Endothelial cell of umbilical vein (primary cell): ENCODE data around the gene CDC42EP3. TPM values are rescaled to one million over a fixed set of nuclear protein-coding genes. Genes with fewer than 3 reads are reported as not detected.

Experiments
- BruUV-seq: library from RNA; stranded (reverse); fragments of 400-500 nt; replicated peaks from 2 replicates; lab custom pipeline; 2021; lab: Mats Ljungman, UMichigan
- CTCF ChIA-PET: fragments of 300-600, 350-600 bp; sonication (Branson Sonifier 250); formaldehyde crosslinking; loops from one replicate; lab custom pipeline; 2021; ENCODE audit warnings: antibody characterized with exemption, inconsistent platforms; lab: Charles Lee
- POLR2A ChIA-PET: fragments of 300-600, 350-600 bp; sonication (Branson Sonifier 250); formaldehyde crosslinking; loops from one replicate; lab custom pipeline; 2021; ENCODE audit warnings: antibody characterized with exemption, inconsistent platforms; lab: Charles Lee
- DNase-seq: peaks from one replicate; pipeline ENCODE4 v3.0.0-alpha.2; 2011; ENCODE audit warnings: low read depth, low spot score
- FAIRE-seq: peaks from 2 replicates; lab custom pipeline; 2011; peaks lifted over from hg19 to GRCh38; lab: Jason Lieb, UNC
- H2AFZ ChIP-seq: 2 replicates; pipeline ENCODE4 v1.6.0; 2012; ENCODE audit warnings: low read depth, low read length, control low read depth, inconsistent platforms
- H3K27ac ChIP-seq: 2 replicates; pipeline ENCODE4 v1.5.1; 2011; ENCODE audit warnings: low read depth, mild to moderate bottlenecking, control low read depth, low read length, moderate library complexity; ENCODE audit not compliant: insufficient read depth
- H3K27me3 ChIP-seq, 2 experiments: 2 replicates each; pipeline versions ENCODE4 v1.6.0 to v1.6.1; 2011; ENCODE audit warnings: low read length in 2 of 2, mixed read lengths in 1 of 2; ENCODE audit not compliant: control insufficient read depth in 2 of 2, insufficient read depth in 2 of 2
- H3K36me3 ChIP-seq, 2 experiments: 2 replicates in 1 of 2; 3 replicates in 1 of 2; pipeline ENCODE4 v1.5.1; 2011; ENCODE audit warnings: low read length in 2 of 2, mild to moderate bottlenecking in 1 of 2, moderate library complexity in 1 of 2; ENCODE audit not compliant: control insufficient read depth in 2 of 2, insufficient read depth in 2 of 2; ENCODE audit errors: extremely low read depth in 1 of 2
- H3K4me1 ChIP-seq: 3 replicates; pipeline ENCODE4 v1.5.1; 2011; ENCODE audit warnings: mild to moderate bottlenecking, low read length; ENCODE audit not compliant: control insufficient read depth, insufficient read depth; ENCODE audit errors: extremely low read depth
- H3K4me2 ChIP-seq: 2 replicates; pipeline ENCODE4 v1.6.1; 2011; ENCODE audit warnings: low read length, control low read depth, mixed read lengths; ENCODE audit not compliant: insufficient read depth
- H3K4me3 ChIP-seq, 3 experiments: fragments of 200-600 bp in 1 of 3; sonication (generic), shearing (Covaris generic) in 1 of 3; replicated peaks in 1 of 3; 2 replicates each; pipeline ENCODE4 v1.5.1; 2011 to 2016; ENCODE audit warnings: control low read depth in 3 of 3, low read length in 3 of 3, mild to moderate bottlenecking in 2 of 3, inconsistent platforms in 1 of 3, low read depth in 1 of 3, moderate library complexity in 1 of 3; ENCODE audit not compliant: insufficient read depth in 1 of 3
- H3K79me2 ChIP-seq: 2 replicates; pipeline ENCODE4 v1.6.0; 2012; ENCODE audit warnings: low read length, inconsistent platforms; ENCODE audit not compliant: control insufficient read depth, insufficient read depth
- H3K9ac ChIP-seq: replicated peaks from 2 replicates; pipeline ENCODE3; 2011; ENCODE audit warnings: low read length, control low read depth; ENCODE audit not compliant: insufficient read depth; ENCODE audit errors: extremely low read depth
- H3K9me1 ChIP-seq: replicated peaks from 3 replicates; pipeline ENCODE4 v1.6.0; 2011; ENCODE audit warnings: mild to moderate bottlenecking, low read length; ENCODE audit not compliant: control insufficient read depth, insufficient read depth; ENCODE audit errors: extremely low read depth
- H3K9me3 ChIP-seq: replicated peaks from 2 replicates; pipeline ENCODE4 v1.5.1; 2012; ENCODE audit warnings: low read length, inconsistent platforms; ENCODE audit not compliant: control insufficient read depth, insufficient read depth
- H4K20me1 ChIP-seq: replicated peaks from 2 replicates; pipeline ENCODE3; 2011; ENCODE audit warnings: mild to moderate bottlenecking, low read length; ENCODE audit not compliant: control insufficient read depth, insufficient read depth; ENCODE audit errors: extremely low read depth
- CTCF ChIP-seq, 2 donors: IDR thresholded peaks; 1 replicate in 1 of 2; 2 replicates in 1 of 2; pipeline ENCODE4 v1.5.1; 2011; ENCODE audit warnings: low read length in 2 of 2, mild to moderate bottlenecking in 2 of 2, moderate library complexity in 2 of 2, control low read depth in 1 of 2, inconsistent platforms in 1 of 2, low read depth in 1 of 2; ENCODE audit not compliant: insufficient read depth in 1 of 2; ENCODE audit errors: extremely low read depth in 1 of 2
- EZH2 ChIP-seq: IDR thresholded peaks from 2 replicates; pipeline ENCODE4 v1.6.1; 2012; ENCODE audit warnings: borderline replicate concordance, low read depth, mild to moderate bottlenecking, moderate library complexity, low read length, inconsistent platforms; ENCODE audit not compliant: severe bottlenecking
- FOS ChIP-seq: IDR thresholded peaks from 2 replicates; pipeline ENCODE4 v1.6.1; 2011; ENCODE audit warnings: mild to moderate bottlenecking, low read length, moderate library complexity, borderline replicate concordance; ENCODE audit not compliant: insufficient read depth
- GATA2 ChIP-seq: IDR thresholded peaks from 2 replicates; pipeline ENCODE4 v1.7.0; 2011; ENCODE audit warnings: low read depth, mild to moderate bottlenecking, moderate library complexity, mixed read lengths, low read length; ENCODE audit not compliant: insufficient read length, insufficient read depth
- JUN ChIP-seq: IDR thresholded peaks from 2 replicates; pipeline ENCODE4 v1.6.1; 2011; ENCODE audit warnings: borderline replicate concordance, low read depth; ENCODE audit not compliant: insufficient read length, insufficient read depth
- MYC ChIP-seq: IDR thresholded peaks from one replicate; pipeline ENCODE4 v1.6.1; 2011; ENCODE audit warnings: mild to moderate bottlenecking, low read depth, low read length
- POLR2A ChIP-seq: IDR thresholded peaks from 2 replicates; pipeline ENCODE4 v1.6.1; 2012; ENCODE audit warnings: low read depth, mild to moderate bottlenecking, control low read depth, low read length
- dilution Hi-C: fragments of 300-500 bp; cut with MboI; formaldehyde crosslinking; loops from one replicate; pipeline ENCODE4 v1.15.0; 2019; ENCODE audit warnings: low sequenced_read_pairs; ENCODE audit not compliant: extremely low pct_ligation_motif_present
- intact Hi-C: fragments of 100-400 bp; cut with micrococcal nuclease; formaldehyde crosslinking; loops from one replicate; pipeline ENCODE4 v1.10.0; 2022
- polyA plus RNA-seq, 4 experiments: library from polyadenylated mRNA; depleted of rRNA in 3 of 4; stranded (reverse) in 3 of 4; unstranded in 1 of 4; fragments of >200 nt; gene quantifications; 2 replicates each; pipeline versions ENCODE4 v1.2.1 to v1.2.3, GENCODE V29; 2011 to 2012; ENCODE audit warnings: missing spikeins in 1 of 4
- total RNA-seq: library from RNA; stranded (reverse); gene quantifications from 2 replicates; pipeline ENCODE4 v1.2.3, GENCODE V29; 2021

Gene CDC42EP3
- total and polyA plus RNA-seq, 2 donors (not counting 3 experiments of a cell fraction or from before 2014, with no cell fraction given): 14.6 to 54.7 TPM

GRCh38 chr2:37593694-37594093 is 77.7 kb downstream of the CDC42EP3 start:
- CTCF ChIA-PET: no interaction called here
- dilution Hi-C loops: no loop called here

More at GRCh38 chr2:37593694-37594093, 77.7 kb downstream of the CDC42EP3 start:
- Histone ChIP-seq H3K79me2 (no peaks in the 10 kb centered on the region), H2AFZ (no peak overlapping the region), H3K4me3 (no peak overlapping the region), H3K9me3 (no peaks in the 10 kb centered on the region), H3K9me1 (no peaks in the 10 kb centered on the region), H4K20me1 (no peaks in the 10 kb centered on the region), H3K4me1 (peaks cover 25% of the 10 kb centered on the region), H3K27me3 (no peaks in the 10 kb centered on the region), H3K9ac (no peak overlapping the region), H3K27ac (no peak overlapping the region), H3K4me2 (no peak overlapping the region), H3K36me3 (no peaks in the 10 kb centered on the region)
- TF ChIP-seq POLR2A (no peak), CTCF (IDR thresholded peaks at IDR 0.05; ENCODE audit: extremely low read depth in 1 of 2, insufficient read depth in 1 of 2, low read depth in 1 of 2, low read length in 2 of 2) (no peak), MYC (no peak), JUN (no peak), EZH2 (no peak), FOS (no peak), GATA2 (no peak)
- no TSS peak for BruUV-seq
- POLR2A ChIA-PET: no interaction called here
- DNase-seq (no peak), FAIRE-seq (no peak)
- intact Hi-C loops: no loop called here
